Bronchial epithelial cell (primary cell): ENCODE results near the gene OSBP. TPM values are rescaled to one million over a fixed set of nuclear protein-coding genes. Genes with fewer than 3 reads are reported as not detected.
A peak's percentile ranks its signal among the peaks of the same experiment; 100 is the strongest.

Source experiments
- DNase-seq: peaks from one replicate; pipeline ENCODE4 v3.0.0-alpha.2; 2010; ENCODE audit warnings: low read depth
- FAIRE-seq: peaks from 2 replicates; lab custom pipeline; 2011; peaks lifted over from hg19 to GRCh38; lab: Jason Lieb, UNC
- H3K27me3 ChIP-seq: 2 replicates; pipeline ENCODE4 v1.5.1; 2011; ENCODE audit warnings: low read length; ENCODE audit not compliant: control insufficient read depth, insufficient read depth
- H3K36me3 ChIP-seq: 2 replicates; pipeline ENCODE4 v1.5.1; 2011; ENCODE audit warnings: low read length; ENCODE audit not compliant: control insufficient read depth, insufficient read depth
- H3K4me3 ChIP-seq: 2 replicates; pipeline ENCODE4 v1.5.1; 2011; ENCODE audit warnings: mild to moderate bottlenecking, low read depth, low read length, control low read depth
- CTCF ChIP-seq: IDR thresholded peaks from 2 replicates; pipeline ENCODE4 v1.5.1; 2011; ENCODE audit warnings: mild to moderate bottlenecking, moderate library complexity, low read length, control low read depth, inconsistent platforms; ENCODE audit not compliant: insufficient read depth, severe bottlenecking
- total RNA-seq: library from RNA; depleted of rRNA; stranded (reverse); fragments of >200 nt; gene quantifications from 2 replicates; pipeline ENCODE4 v1.2.1, GENCODE V29; 2014

The OSBP gene
- total RNA-seq, 1 donor from 2014 or later, result 32.1 TPM

GRCh38 chr11:59560702-59561473 lies 54.7 kb downstream of the OSBP start:
- FAIRE-seq (no peak), DNase-seq (peak; percentile 93)
- Histone ChIP-seq H3K27me3 (no peaks in the 10 kb centered on the region), H3K4me3 (peak overlapping the region; percentile 71), H3K36me3 (no peaks in the 10 kb centered on the region)
- TF ChIP-seq CTCF, result no peak

- H3K27me3 ChIP-seq, result no peaks in the 10 kb centered on the region
- H3K36me3 ChIP-seq, result no peaks in the 10 kb centered on the region
- H3K4me3 ChIP-seq, result peak overlapping the region; percentile 71
- TF ChIP-seq CTCF, result no peak
- FAIRE-seq (no peak), DNase-seq (peak; percentile 86)
Measured at GRCh38 chr11:59560290-59560701, 55.3 kb downstream of the OSBP start.

- TF ChIP-seq CTCF, result no peak
- DNase-seq (no peak), FAIRE-seq (no peak)
- Histone ChIP-seq H3K36me3 (no peaks in the 10 kb centered on the region), H3K4me3 (no peak overlapping the region), H3K27me3 (no peaks in the 10 kb centered on the region)
Measured at GRCh38 chr11:59559886-59560285, 55.7 kb downstream of the OSBP start.

DNA sequence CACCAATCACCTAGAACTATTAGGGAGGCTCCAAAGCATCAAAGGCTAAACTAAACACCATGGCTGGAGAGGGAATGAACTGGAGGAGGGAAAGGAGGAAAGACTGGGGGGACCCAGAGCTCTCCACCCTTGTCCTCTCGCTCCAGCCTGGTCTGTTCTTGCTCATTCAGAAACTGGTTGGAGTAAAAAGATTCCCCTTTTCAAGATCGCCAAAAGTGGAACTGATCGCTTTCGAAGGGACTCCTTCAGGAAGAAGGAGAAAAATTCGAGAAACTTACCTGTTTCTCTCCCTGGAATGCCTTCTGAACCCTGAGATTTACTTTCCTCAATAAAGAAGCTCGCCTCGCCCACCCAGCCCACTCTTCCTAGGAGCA lies 57.3 kb downstream of the OSBP start:
- H3K36me3 ChIP-seq, result no peaks in the 10 kb centered on the region
- DNase-seq, result no peak
- no peak overlapping the region for H3K4me3 ChIP-seq
- TF ChIP-seq CTCF, result no peak
- FAIRE-seq, result no peak
- no peaks in the 10 kb centered on the region for H3K27me3 ChIP-seq

DNA sequence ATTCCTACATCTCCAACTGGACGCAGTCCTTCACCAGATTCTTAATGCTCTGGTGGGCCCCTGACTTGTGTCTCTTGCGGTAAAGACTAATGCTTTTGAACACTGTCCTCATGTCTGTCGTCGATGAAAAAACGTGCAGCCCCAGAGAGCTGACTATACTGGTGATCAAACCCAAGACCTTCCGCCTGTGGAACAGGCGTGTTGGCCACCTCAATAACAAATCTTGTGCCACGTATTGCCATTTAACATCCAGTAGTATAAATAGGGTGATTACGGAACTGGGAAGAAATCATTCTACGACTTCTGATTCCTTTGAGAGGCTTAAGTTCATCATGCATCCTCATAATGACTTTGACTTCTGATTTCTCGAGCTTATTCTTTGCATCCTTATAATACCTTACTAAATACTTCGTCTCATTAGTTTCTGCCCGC lies 58.6 kb downstream of the OSBP start:
- Histone ChIP-seq H3K4me3 (no peak overlapping the region), H3K36me3 (no peaks in the 10 kb centered on the region), H3K27me3 (no peaks in the 10 kb centered on the region)
- no peak for TF ChIP-seq CTCF
- no peak for DNase-seq
- FAIRE-seq, result no peak
